Middle frontal gyrus (tissue), 1 donor: ENCODE measurements around the gene NDST1.

ENCODE experiments used
- DNase-seq: peaks from one replicate; pipeline ENCODE4 v3.0.0-alpha.2; 2015; ENCODE audit warnings: low spot score; ENCODE audit errors: extremely low spot score

The NDST1 gene

GRCh38 chr5:150567031-150567717 is 59.2 kb downstream of the NDST1 start:
- no peak for DNase-seq

DNA sequence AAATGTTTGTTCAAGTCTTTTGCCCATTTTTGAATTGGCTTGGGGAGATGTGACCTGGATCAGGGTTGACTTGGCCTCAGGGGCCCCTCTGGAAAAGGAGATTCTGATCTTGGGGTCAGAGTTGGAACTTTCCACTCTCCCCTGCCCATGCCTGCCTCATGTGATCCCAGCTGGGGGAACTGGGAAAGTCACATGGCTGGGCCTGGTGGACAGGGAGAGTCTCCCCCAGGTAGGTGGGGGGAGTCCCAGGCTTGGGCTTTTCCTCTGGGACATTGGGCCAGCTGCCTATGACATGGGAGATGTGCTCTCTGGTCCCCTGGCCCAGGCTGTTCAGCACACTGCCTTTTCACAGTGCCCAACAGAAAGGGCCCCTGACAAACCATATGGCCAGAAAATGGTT is 60.7 kb downstream of the NDST1 start:
- no peak for DNase-seq

- no peak for DNase-seq
These were observed 62.4 kb downstream of the NDST1 start for GRCh38 chr5:150570333-150570732.

DNA sequence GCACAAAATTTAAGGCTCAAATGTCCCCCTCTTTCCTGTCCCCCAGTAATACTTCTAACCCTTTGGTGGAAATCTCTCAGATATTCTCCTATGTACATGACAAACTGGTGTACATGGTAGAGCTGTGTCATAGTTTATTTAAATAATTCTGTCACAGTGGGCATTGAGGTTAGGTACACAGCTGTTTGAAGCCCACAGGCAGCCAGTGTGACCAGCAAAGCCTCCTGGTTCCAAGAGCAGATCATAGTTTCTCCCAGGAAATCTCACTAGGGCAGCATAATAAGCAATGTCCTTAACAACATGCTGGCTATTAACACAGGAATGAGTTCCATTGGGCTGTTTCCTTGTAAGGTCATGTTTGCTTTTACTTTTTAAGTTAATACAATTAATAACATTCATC is 63.9 kb downstream of the NDST1 start:
- no peak for DNase-seq

DNA sequence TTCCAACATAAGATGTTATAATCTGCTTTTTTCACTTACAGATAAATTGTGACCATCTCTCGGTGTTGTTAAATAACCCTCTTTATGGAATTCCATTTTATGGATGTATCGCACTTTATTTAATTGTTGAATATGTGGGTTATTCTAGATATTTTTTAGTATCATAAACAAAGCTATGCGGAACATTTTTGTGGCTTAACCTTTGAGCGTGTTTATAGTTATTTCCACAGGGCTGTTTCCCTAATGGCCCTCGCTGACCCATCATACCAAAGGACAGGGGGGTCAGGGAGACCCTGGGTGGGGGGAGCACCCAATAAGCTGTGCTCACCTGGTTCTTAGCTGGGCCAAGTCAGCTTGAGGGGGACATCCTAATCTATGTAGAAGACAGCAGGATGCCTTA is 65.3 kb downstream of the NDST1 start:
- DNase-seq, result no peak

GRCh38 chr5:150573867-150574817 is 66.2 kb downstream of the NDST1 start:
- no peak for DNase-seq

- DNase-seq, result no peak
These were observed 67.1 kb downstream of the NDST1 start for GRCh38 chr5:150574818-150575547.

DNA sequence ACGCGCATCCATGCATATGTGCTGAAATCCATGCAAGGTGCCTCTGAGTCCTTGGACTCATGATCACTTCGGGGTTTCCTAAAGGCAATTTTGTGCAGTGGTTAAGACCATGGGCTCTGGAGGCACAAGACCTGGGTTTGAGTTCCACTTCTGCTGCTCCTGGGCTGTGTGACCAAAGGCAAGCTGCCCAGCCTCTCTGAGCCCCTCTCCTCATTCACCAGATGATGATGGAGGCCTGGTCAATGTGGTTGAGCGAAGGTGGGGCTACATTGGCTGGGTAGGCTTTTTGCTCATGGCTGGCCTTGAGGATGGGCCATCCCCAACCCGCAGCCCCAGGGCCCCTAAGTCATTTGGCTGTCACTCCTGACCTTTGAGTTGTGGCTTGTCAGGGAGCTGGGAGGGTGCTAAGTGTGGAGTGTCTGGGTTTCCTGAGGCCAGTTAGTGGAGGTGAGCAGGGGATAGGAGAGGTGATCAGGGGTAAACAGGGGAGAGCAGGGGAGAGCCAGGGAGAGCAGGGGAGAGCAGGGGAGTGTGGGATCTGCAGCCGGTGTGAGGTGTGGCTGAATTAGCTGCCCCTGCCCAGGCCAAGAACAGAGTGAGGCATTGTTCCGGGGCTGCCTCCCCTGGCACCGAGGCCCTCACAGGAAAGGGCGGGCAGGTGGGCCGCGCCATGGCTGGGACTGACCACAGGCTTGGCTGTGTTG is 68.0 kb downstream of the NDST1 start:
- DNase-seq, result no peak

GRCh38 chr5:150576449-150576949 is 68.6 kb downstream of the NDST1 start:
- no peak for DNase-seq

- DNase-seq, result no peak
These were observed 69.6 kb downstream of the NDST1 start for GRCh38 chr5:150577378-150578139.

GRCh38 chr5:150578781-150579461 is 71.0 kb downstream of the NDST1 start:
- no peak for DNase-seq

- no peak for DNase-seq
These were observed 71.8 kb downstream of the NDST1 start for GRCh38 chr5:150579462-150580400.

DNA sequence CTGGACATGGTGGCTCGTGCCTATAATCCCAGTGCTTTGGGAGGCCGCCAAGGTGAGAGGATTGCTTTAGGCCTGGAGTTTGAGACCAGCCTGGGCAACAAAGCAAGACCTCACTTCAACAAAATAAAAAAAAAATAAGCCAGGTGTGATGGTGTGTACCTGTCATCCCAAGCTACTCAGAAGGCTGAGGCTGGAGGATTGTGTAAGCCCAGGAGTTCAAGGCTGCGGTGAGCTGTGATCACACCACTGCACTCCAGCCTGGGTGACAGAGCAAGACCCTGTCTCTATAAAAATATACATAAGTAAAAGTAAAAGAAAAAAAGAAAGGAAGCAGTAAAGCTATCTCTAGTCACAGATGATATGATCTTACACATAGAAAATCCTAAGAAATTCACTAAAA is 73.0 kb downstream of the NDST1 start:
- DNase-seq, result no peak

GRCh38 chr5:150582241-150583109 is 74.5 kb downstream of the NDST1 start:
- DNase-seq, result no peak

DNA sequence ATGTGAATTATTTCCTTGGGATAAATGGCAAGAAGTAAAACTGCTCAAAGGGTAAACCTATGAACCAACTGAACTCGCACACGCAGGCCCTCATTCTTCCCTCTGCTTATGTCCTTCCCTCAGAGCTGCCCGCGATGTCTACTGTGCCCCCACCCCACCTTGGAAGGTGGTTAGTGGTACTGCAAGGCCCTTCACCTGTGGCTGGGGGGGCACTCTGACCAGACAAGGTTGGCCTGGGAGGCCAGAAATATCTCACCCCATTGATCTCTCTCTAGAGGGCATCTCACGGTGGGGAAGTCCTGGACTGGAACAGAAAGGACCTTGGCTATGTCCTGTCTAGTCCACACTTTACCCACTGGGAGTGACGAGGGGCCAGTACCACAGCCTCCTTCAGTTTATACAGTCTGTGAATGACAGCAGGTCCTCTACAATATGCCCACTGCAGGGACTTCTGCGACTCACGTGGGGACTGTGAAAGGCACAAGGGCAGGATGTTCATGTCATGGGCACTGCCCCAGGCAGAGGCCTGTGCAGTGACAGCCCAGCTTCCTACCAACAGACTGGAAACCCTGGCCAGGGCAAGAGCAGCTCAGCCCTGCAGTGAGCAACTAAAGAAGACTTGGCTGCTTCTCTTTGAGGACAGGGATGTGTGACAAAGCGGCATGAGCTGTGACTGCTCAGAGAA is 75.8 kb downstream of the NDST1 start:
- no peak for DNase-seq

DNA sequence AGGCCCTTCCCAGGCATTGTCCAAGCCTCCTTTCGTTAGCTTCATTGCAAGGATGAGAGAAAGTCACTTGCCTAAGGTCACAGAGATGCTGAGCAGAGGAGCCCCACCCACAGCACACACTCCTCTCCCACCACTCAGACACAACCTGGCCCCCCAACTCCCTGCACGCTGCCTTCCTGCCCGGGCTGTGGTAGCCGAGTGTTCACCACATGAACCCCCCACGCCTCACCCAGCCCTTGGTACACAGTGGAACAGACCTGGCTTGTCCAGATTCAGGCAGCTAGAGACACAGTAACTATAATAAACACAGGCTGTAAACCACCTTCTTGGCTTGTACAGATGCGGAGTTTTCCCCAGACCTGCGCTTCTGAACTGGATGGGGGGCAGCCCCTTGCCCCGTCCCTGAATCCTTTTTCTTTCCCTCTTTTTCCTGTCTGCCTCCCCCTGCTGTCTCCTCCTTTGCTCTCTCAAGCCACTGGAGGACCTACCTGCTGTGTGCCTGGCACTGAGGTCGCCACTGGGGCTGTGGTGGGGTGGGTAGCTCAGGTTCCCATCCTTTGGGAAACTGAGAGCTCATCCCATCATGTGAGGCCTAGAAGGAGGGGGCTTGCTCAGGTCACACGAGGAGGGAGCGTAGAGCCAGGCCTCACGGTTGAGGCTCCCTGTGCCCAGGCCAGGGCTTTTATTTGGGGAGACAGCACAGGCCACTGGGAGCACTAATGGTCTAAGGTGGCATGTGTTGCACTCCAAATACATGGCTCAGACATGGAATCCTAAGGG is 76.8 kb downstream of the NDST1 start:
- no peak for DNase-seq
